ENCODE measurements around the gene PTPRM. TPM values are rescaled to one million over a fixed set of nuclear protein-coding genes. Genes with fewer than 3 reads are reported as not detected.

The PTPRM gene
- total RNA-seq, 1 experiment from 2014 or later = 14.5 TPM

GRCh38 chr18:8412117-8412516 lies 845.0 kb downstream of the PTPRM start (continued):
- TF ChIP-seq REST (IDR thresholded peaks at IDR 0.05; ENCODE audit: low read depth) (no peak), EGR1 (IDR thresholded peaks at IDR 0.05; ENCODE audit: low read depth) (no peak), SIN3A (IDR thresholded peaks at IDR 0.05; ENCODE audit: low read depth) (no peak), TCF7L2 (IDR thresholded peaks at IDR 0.05; ENCODE audit: borderline replicate concordance, extremely low read depth, insufficient read depth, insufficient read length) (no peak), ELF1 (IDR thresholded peaks at IDR 0.05; ENCODE audit: borderline replicate concordance, low read depth) (no peak), CBX3 (IDR thresholded peaks at IDR 0.05; ENCODE audit: low read depth) (no peak), POLR2AphosphoS5 (IDR thresholded peaks at IDR 0.05; ENCODE audit: low read depth, low read length) (no peak)

GRCh38 chr18:8413189-8413588 lies 846.1 kb downstream of the PTPRM start:
- Histone ChIP-seq H2AFZ (ENCODE audit: low read depth, low read length, poor library complexity, severe bottlenecking) (no peak overlapping the region), H4K20me1 (ENCODE audit: insufficient read depth) (no peaks in the 10 kb centered on the region), H3K27me3 (ENCODE audit: insufficient read depth, low read length) (no peaks in the 10 kb centered on the region), H3K4me2 (ENCODE audit: low read length) (no peak overlapping the region), H3K79me2 (ENCODE audit: insufficient read depth, low read length) (no peaks in the 10 kb centered on the region), H3K27ac (ENCODE audit: low read depth, low read length) (no peak overlapping the region), H3K9ac (ENCODE audit: low read length) (no peak overlapping the region), H3K36me3 (ENCODE audit: control insufficient read depth in 1 of 2, insufficient read depth in 2 of 2, low read length in 2 of 2) (no peaks in the 10 kb centered on the region), H3K9me3 (ENCODE audit: control insufficient read depth in 1 of 2, insufficient read depth in 1 of 2, low read depth in 1 of 2, low read length in 2 of 2) (peaks cover 7 to 10% of the 10 kb centered on the region in 2 experiments; a peak in 2 of 4 replicates), H3K4me1 (ENCODE audit: control insufficient read depth in 1 of 2, insufficient read depth in 2 of 2, low read length in 2 of 2) (peaks cover 0 to 12% of the 10 kb centered on the region in 2 experiments; a peak in 3 of 4 replicates), H3K9me2 (ENCODE audit: insufficient read depth) (no peaks in the 10 kb centered on the region), H3K4me3 (replicated peaks in 1 of 2; ENCODE audit: low read depth in 1 of 2, low read length in 2 of 2) (no peak overlapping the region)
- intact Hi-C loops (cut with micrococcal nuclease) = no loop called here
- POLR2A ChIA-PET = no interaction called here
- DNase-seq (ENCODE audit: low read depth, low spot score) (no peak), ATAC-seq (no peak)
- RAD21 ChIA-PET (ENCODE audit: low non-redundant PET in 1 of 2, low total read pairs in 2 of 2, uncharacterized antibody in 2 of 2, unreplicated experiment in 2 of 2) = no interaction called here
- CTCF ChIA-PET = no interaction called here
- BruUV-seq (replicated peaks) = no TSS peak
- TF ChIP-seq EZH2 (IDR thresholded peaks at IDR 0.05) (no peak), TCF7L2 (IDR thresholded peaks at IDR 0.05; ENCODE audit: borderline replicate concordance, extremely low read depth, insufficient read depth, insufficient read length) (no peak), YY1 (IDR thresholded peaks at IDR 0.05; ENCODE audit: extremely low read depth, insufficient replicate concordance, low read depth, low read length) (no peak), CTCF (IDR thresholded peaks at IDR 0.05 in 2 of 3, conservative IDR thresholded peaks at IDR 0.05 in 1 of 3; ENCODE audit: borderline replicate concordance in 1 of 3, insufficient read depth in 1 of 3, low read depth in 2 of 3, low read length in 2 of 3) (no peak), FOSL1 (IDR thresholded peaks at IDR 0.05; ENCODE audit: low read depth) (no peak), CEBPB (IDR thresholded peaks at IDR 0.05; ENCODE audit: low read depth) (no peak), ZNF274 (IDR thresholded peaks at IDR 0.05; ENCODE audit: low read depth, low read length) (no peak), MAX (IDR thresholded peaks at IDR 0.05) (no peak), POLR2AphosphoS5 (IDR thresholded peaks at IDR 0.05; ENCODE audit: low read depth, low read length) (no peak), SP1 (IDR thresholded peaks at IDR 0.05; ENCODE audit: low read depth) (no peak), EZH2phosphoT487 (IDR thresholded peaks at IDR 0.05; ENCODE audit: borderline replicate concordance) (no peak), ZFX (IDR thresholded peaks at IDR 0.05) (no peak), ZBTB33 (IDR thresholded peaks at IDR 0.05; ENCODE audit: extremely low read depth, insufficient replicate concordance, low read length) (no peak), JUND (IDR thresholded peaks at IDR 0.05) (no peak), EGR1 (IDR thresholded peaks at IDR 0.05; ENCODE audit: low read depth) (no peak)

All from HCT116 (cell line).